ENCODE data around the gene SERPINA10. TPM values are rescaled to one million over a fixed set of nuclear protein-coding genes. Genes with fewer than 3 reads are reported as not detected.

Gene SERPINA10
- polyA plus RNA-seq, 1 donor from 2014 or later = not detected

DNA sequence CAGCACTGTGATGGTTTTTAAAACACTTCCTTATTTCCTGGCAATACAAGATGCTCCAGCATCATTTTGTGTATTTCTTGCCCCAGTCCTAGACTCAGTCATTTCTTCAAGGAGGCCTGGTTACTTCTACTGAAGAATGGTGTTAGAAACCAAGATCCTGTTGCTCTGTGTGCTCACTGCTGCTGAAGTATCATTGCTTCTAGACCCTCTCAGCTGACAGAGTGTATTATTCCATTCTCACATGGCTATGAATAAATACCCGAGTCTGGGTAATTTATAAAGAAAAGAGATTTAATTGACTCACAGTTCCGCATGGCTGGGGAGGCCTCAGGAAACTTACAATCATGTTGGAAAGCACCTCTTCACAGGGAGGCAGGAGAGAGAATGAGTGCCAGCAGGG lies 45.0 kb upstream of the SERPINA10 start:
- Histone ChIP-seq H3K36me3 (ENCODE audit: insufficient read depth, low read length) (no peaks in the 10 kb centered on the region), H4K20me1 (ENCODE audit: insufficient read depth) (no peaks in the 10 kb centered on the region), H3K9me3 (ENCODE audit: low read length) (peaks cover 3% of the 10 kb centered on the region), H3K4me3 (ENCODE audit: low read length) (no peak overlapping the region), H3F3A (ENCODE audit: insufficient read depth, low read length, poor library complexity, severe bottlenecking) (no peaks in the 10 kb centered on the region), H2AFZ (ENCODE audit: low read depth, low read length) (no peak overlapping the region), H3K79me2 (replicated peaks; ENCODE audit: insufficient read depth, low read length) (no peaks in the 10 kb centered on the region), H3K9ac (ENCODE audit: low read length) (no peak overlapping the region), H3K27ac (ENCODE audit: low read length) (no peak overlapping the region), H3K27me3 (ENCODE audit: insufficient read depth, low read depth, low read length) (no peaks in the 10 kb centered on the region), H3K4me2 (ENCODE audit: low read length) (no peak overlapping the region), H3K9me2 (ENCODE audit: insufficient read depth, low read length) (no peaks in the 10 kb centered on the region)
- TF ChIP-seq POLR2AphosphoS5 (IDR thresholded peaks at IDR 0.05) (no peak), RAD21 (conservative IDR thresholded peaks at IDR 0.05) (no peak), SMC3 (conservative IDR thresholded peaks at IDR 0.05; ENCODE audit: poor library complexity) (no peak), MXI1 (conservative IDR thresholded peaks at IDR 0.05; ENCODE audit: poor library complexity, severe bottlenecking) (no peak), CTCF (IDR thresholded peaks at IDR 0.05; ENCODE audit: poor library complexity, severe bottlenecking) (no peak)

GRCh38 chr14:94337274-94337673 lies 44.2 kb upstream of the SERPINA10 start:
- Histone ChIP-seq H3K9me2 (ENCODE audit: insufficient read depth, low read length) (no peaks in the 10 kb centered on the region), H3K79me2 (replicated peaks; ENCODE audit: insufficient read depth, low read length) (no peaks in the 10 kb centered on the region)
- TF ChIP-seq, protein P1, sequence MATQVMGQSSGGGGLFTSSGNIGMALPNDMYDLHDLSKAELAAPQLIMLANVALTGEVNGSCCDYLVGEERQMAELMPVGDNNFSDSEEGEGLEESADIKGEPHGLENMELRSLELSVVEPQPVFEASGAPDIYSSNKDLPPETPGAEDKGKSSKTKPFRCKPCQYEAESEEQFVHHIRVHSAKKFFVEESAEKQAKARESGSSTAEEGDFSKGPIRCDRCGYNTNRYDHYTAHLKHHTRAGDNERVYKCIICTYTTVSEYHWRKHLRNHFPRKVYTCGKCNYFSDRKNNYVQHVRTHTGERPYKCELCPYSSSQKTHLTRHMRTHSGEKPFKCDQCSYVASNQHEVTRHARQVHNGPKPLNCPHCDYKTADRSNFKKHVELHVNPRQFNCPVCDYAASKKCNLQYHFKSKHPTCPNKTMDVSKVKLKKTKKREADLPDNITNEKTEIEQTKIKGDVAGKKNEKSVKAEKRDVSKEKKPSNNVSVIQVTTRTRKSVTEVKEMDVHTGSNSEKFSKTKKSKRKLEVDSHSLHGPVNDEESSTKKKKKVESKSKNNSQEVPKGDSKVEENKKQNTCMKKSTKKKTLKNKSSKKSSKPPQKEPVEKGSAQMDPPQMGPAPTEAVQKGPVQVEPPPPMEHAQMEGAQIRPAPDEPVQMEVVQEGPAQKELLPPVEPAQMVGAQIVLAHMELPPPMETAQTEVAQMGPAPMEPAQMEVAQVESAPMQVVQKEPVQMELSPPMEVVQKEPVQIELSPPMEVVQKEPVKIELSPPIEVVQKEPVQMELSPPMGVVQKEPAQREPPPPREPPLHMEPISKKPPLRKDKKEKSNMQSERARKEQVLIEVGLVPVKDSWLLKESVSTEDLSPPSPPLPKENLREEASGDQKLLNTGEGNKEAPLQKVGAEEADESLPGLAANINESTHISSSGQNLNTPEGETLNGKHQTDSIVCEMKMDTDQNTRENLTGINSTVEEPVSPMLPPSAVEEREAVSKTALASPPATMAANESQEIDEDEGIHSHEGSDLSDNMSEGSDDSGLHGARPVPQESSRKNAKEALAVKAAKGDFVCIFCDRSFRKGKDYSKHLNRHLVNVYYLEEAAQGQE (IDR thresholded peaks at IDR 0.05; ENCODE audit: borderline replicate concordance) = no peak
- TF ChIP-seq EZH2 (IDR thresholded peaks at IDR 0.05; ENCODE audit: borderline replicate concordance, insufficient read depth, low read length, poor library complexity, severe bottlenecking) (no peak), RAD21 (conservative IDR thresholded peaks at IDR 0.05) (no peak), CTCF (IDR thresholded peaks at IDR 0.05; ENCODE audit: poor library complexity, severe bottlenecking) (no peak), POLR2AphosphoS5 (IDR thresholded peaks at IDR 0.05) (no peak), EP300 (conservative IDR thresholded peaks at IDR 0.05; ENCODE audit: poor library complexity, severe bottlenecking) (no peak), MXI1 (conservative IDR thresholded peaks at IDR 0.05; ENCODE audit: poor library complexity, severe bottlenecking) (no peak), TAF1 (IDR thresholded peaks at IDR 0.05; ENCODE audit: low read depth) (no peak), SMC3 (conservative IDR thresholded peaks at IDR 0.05; ENCODE audit: poor library complexity) (no peak)

More at GRCh38 chr14:94337274-94337673, 44.2 kb upstream of the SERPINA10 start:
- no peaks in the 10 kb centered on the region for H3K36me3 ChIP-seq (ENCODE audit: insufficient read depth, low read length)
- no peaks in the 10 kb centered on the region for H3K27me3 ChIP-seq (ENCODE audit: insufficient read depth, low read depth, low read length)
- no peaks in the 10 kb centered on the region for H4K20me1 ChIP-seq (ENCODE audit: insufficient read depth)
- H3K9me3 ChIP-seq (ENCODE audit: low read length) = peaks cover 3% of the 10 kb centered on the region
- no peak overlapping the region for H3K4me3 ChIP-seq (ENCODE audit: low read length)
- no peak overlapping the region for H2AFZ ChIP-seq (ENCODE audit: low read depth, low read length)
- no peak overlapping the region for H3K9ac ChIP-seq (ENCODE audit: low read length)
- H3F3A ChIP-seq (ENCODE audit: insufficient read depth, low read length, poor library complexity, severe bottlenecking) = no peaks in the 10 kb centered on the region
- H3K27ac ChIP-seq (ENCODE audit: low read length) = no peak overlapping the region
- no peak overlapping the region for H3K4me2 ChIP-seq (ENCODE audit: low read length)

All from neural cell (in vitro differentiated cells).